SK-N-SH (cell line): Measurements from ENCODE around the gene GATA2.

ENCODE experiments used
- CTCF ChIP-seq: fragments of 200-600 bp; sonication (generic); IDR thresholded peaks from 2 replicates; pipeline ENCODE4 v1.6.1; 2017; ENCODE audit warnings: antibody characterized with exemption, mild to moderate bottlenecking, moderate library complexity
- EP300 ChIP-seq, 2 experiments: IDR thresholded peaks; 2 replicates each; pipeline versions ENCODE4 v1.4.0 to v1.6.1; 2012; ENCODE audit warnings: borderline replicate concordance in 1 of 2, low read depth in 1 of 2, low read length in 1 of 2

- TF ChIP-seq EP300 (IDR thresholded peaks at IDR 0.05; ENCODE audit: borderline replicate concordance in 1 of 2, low read depth in 1 of 2, low read length in 1 of 2), result no peak
- no peak for TF ChIP-seq CTCF
Measured at GRCh38 chr3:128462931-128463330, 30.1 kb downstream of the GATA2 start.
